Measurements from ENCODE around the gene UBA1. TPM values are rescaled to one million over a fixed set of nuclear protein-coding genes. Genes with fewer than 3 reads are reported as not detected.

UBA1 gene
- total RNA-seq, 1 donor from 2014 or later, result 498 TPM

- H3K4me3 Mint-ChIP-seq, result peak overlapping the region; percentile 100
- peaks cover 2% of the 10 kb centered on the region for H3K27me3 Mint-ChIP-seq (ENCODE audit: low read depth)
- no peaks in the 10 kb centered on the region for H3K9me3 Mint-ChIP-seq
- DNase-seq (ENCODE audit: low read depth, low spot score), result no peak
- TF ChIP-seq CTCF (conservative IDR thresholded peaks at IDR 0.05), result no peak
- peaks cover 14% of the 10 kb centered on the region for H3K4me1 Mint-ChIP-seq
- peaks cover 14% of the 10 kb centered on the region for H3K36me3 Mint-ChIP-seq (ENCODE audit: low read depth)
- H3K27ac Mint-ChIP-seq (ENCODE audit: unreplicated experiment), result peak overlapping the region; percentile 89
Observed at GRCh38 chrX:47146121-47146935, 47.3 kb upstream of the UBA1 start.

- no peaks in the 10 kb centered on the region for H3K9me3 Mint-ChIP-seq
- H3K4me3 Mint-ChIP-seq, result peak overlapping the region; percentile 100
- H3K27ac Mint-ChIP-seq (ENCODE audit: unreplicated experiment), result peak overlapping the region; percentile 78
Observed at GRCh38 chrX:47146936-47147859, 46.4 kb upstream of the UBA1 start.

GRCh38 chrX:47148946-47149345 is 44.7 kb upstream of the UBA1 start:
- Mint-ChIP-seq H3K9me3 (no peaks in the 10 kb centered on the region), H3K4me1 (peaks cover 11% of the 10 kb centered on the region), H3K36me3 (ENCODE audit: low read depth) (peaks cover 14% of the 10 kb centered on the region), H3K4me3 (no peak overlapping the region), H3K27ac (ENCODE audit: unreplicated experiment) (no peak overlapping the region), H3K27me3 (ENCODE audit: low read depth) (peaks cover 2% of the 10 kb centered on the region)
- no peak for DNase-seq (ENCODE audit: low read depth, low spot score)
- no peak for TF ChIP-seq CTCF (conservative IDR thresholded peaks at IDR 0.05)

More at GRCh38 chrX:47146936-47147859, 46.4 kb upstream of the UBA1 start:
- peaks cover 2% of the 10 kb centered on the region for H3K27me3 Mint-ChIP-seq (ENCODE audit: low read depth)
- H3K36me3 Mint-ChIP-seq (ENCODE audit: low read depth), result peaks cover 16% of the 10 kb centered on the region
- no peak for TF ChIP-seq CTCF (conservative IDR thresholded peaks at IDR 0.05)
- DNase-seq (ENCODE audit: low read depth, low spot score), result no peak
- peaks cover 14% of the 10 kb centered on the region for H3K4me1 Mint-ChIP-seq

- no peak for TF ChIP-seq CTCF (conservative IDR thresholded peaks at IDR 0.05)
- Mint-ChIP-seq H3K4me1 (peaks cover 7% of the 10 kb centered on the region), H3K9me3 (no peaks in the 10 kb centered on the region), H3K27me3 (ENCODE audit: low read depth) (no peaks in the 10 kb centered on the region), H3K36me3 (ENCODE audit: low read depth) (peaks cover 16% of the 10 kb centered on the region), H3K4me3 (no peak overlapping the region), H3K27ac (ENCODE audit: unreplicated experiment) (no peak overlapping the region)
- DNase-seq (ENCODE audit: low read depth, low spot score), result no peak
Observed at GRCh38 chrX:47151435-47151834, 42.2 kb upstream of the UBA1 start.

GRCh38 chrX:47156611-47157520 is 36.8 kb upstream of the UBA1 start:
- H3K27ac Mint-ChIP-seq (ENCODE audit: unreplicated experiment), result no peak overlapping the region
- no peaks in the 10 kb centered on the region for H3K4me1 Mint-ChIP-seq
- peaks cover 23% of the 10 kb centered on the region for H3K36me3 Mint-ChIP-seq (ENCODE audit: low read depth)
- H3K4me3 Mint-ChIP-seq, result no peak overlapping the region
- H3K27me3 Mint-ChIP-seq (ENCODE audit: low read depth), result no peaks in the 10 kb centered on the region
- DNase-seq (ENCODE audit: low read depth, low spot score), result no peak
- peaks cover 2% of the 10 kb centered on the region for H3K9me3 Mint-ChIP-seq
- TF ChIP-seq CTCF (conservative IDR thresholded peaks at IDR 0.05), result no peak

All from neural crest cell (in vitro differentiated cells).